HEK293 (cell line): ENCODE data around the gene HOXD10.

Experiments
- ATF2 ChIP-seq: fragments of 450-650 bp; formaldehyde crosslinking; IDR thresholded peaks from 2 replicates; pipeline ENCODE4 v1.5.1; 2016; ENCODE audit warnings: missing biosample characterization, missing genetic modification characterization, low read depth
- GFI1B ChIP-seq: fragments of 450-650 bp; formaldehyde crosslinking; IDR thresholded peaks from 2 replicates; pipeline ENCODE4 v1.5.1; 2016; ENCODE audit warnings: missing biosample characterization, missing genetic modification characterization
- GLI4 ChIP-seq: fragments of 450-650 bp; formaldehyde crosslinking; IDR thresholded peaks from 2 replicates; pipeline ENCODE4 v1.5.1; 2016; ENCODE audit warnings: missing biosample characterization, missing genetic modification characterization
- IKZF3 ChIP-seq: fragments of 450-650 bp; IDR thresholded peaks from 2 replicates; pipeline ENCODE4 v1.5.0; 2018; ENCODE audit warnings: missing biosample characterization, mild to moderate bottlenecking, missing genetic modification characterization, moderate library complexity
- MZF1 ChIP-seq: fragments of 450-650 bp; formaldehyde crosslinking; IDR thresholded peaks from 2 replicates; pipeline ENCODE4 v1.5.1; 2017; ENCODE audit warnings: missing biosample characterization, missing genetic modification characterization, borderline replicate concordance
- PRDM1 ChIP-seq: fragments of 450-650 bp; formaldehyde crosslinking; IDR thresholded peaks from 2 replicates; pipeline ENCODE4; 2016; ENCODE audit warnings: missing biosample characterization, missing genetic modification characterization
- PRDM10 ChIP-seq: fragments of 450-650 bp; formaldehyde crosslinking; IDR thresholded peaks from 2 replicates; pipeline ENCODE4 v1.5.1; 2016; ENCODE audit warnings: missing biosample characterization, missing genetic modification characterization
- RBAK ChIP-seq: fragments of 450-650 bp; formaldehyde crosslinking; IDR thresholded peaks from 2 replicates; pipeline ENCODE4 v1.5.1; 2016; ENCODE audit warnings: missing biosample characterization, missing genetic modification characterization
- ZBTB10 ChIP-seq: fragments of 450-650 bp; formaldehyde crosslinking; IDR thresholded peaks from 2 replicates; pipeline ENCODE4 v1.5.1; 2016; ENCODE audit warnings: missing biosample characterization, missing genetic modification characterization
- ZBTB26 ChIP-seq: fragments of 450-650 bp; formaldehyde crosslinking; optimal IDR thresholded peaks from 2 replicates; pipeline ENCODE3; 2016; ENCODE audit warnings: missing biosample characterization, mild to moderate bottlenecking, missing genetic modification characterization
- ZBTB8A ChIP-seq: fragments of 450-650 bp; formaldehyde crosslinking; IDR thresholded peaks from 2 replicates; pipeline ENCODE4 v1.5.1; 2016; ENCODE audit warnings: missing biosample characterization, missing genetic modification characterization
- ZEB2 ChIP-seq: fragments of 450-650 bp; formaldehyde crosslinking; IDR thresholded peaks from 2 replicates; pipeline ENCODE4 v1.5.1; 2016; ENCODE audit warnings: missing biosample characterization, missing genetic modification characterization
- ZNF157 ChIP-seq: fragments of 450-650 bp; formaldehyde crosslinking; IDR thresholded peaks from 2 replicates; pipeline ENCODE4 v1.5.1; 2016; ENCODE audit warnings: missing biosample characterization, missing genetic modification characterization
- ZNF23 ChIP-seq: fragments of 450-650 bp; formaldehyde crosslinking; IDR thresholded peaks from 2 replicates; pipeline ENCODE4 v1.5.1; 2016; ENCODE audit warnings: missing biosample characterization, missing genetic modification characterization, borderline replicate concordance
- ZNF404 ChIP-seq: fragments of 450-650 bp; formaldehyde crosslinking; IDR thresholded peaks from 2 replicates; pipeline ENCODE4 v1.5.1; 2017; ENCODE audit warnings: missing biosample characterization, missing genetic modification characterization
- ZNF48 ChIP-seq: fragments of 450-650 bp; formaldehyde crosslinking; IDR thresholded peaks from 2 replicates; pipeline ENCODE4 v1.5.1; 2016; ENCODE audit warnings: missing biosample characterization, missing genetic modification characterization
- ZNF514 ChIP-seq: fragments of 450-650 bp; formaldehyde crosslinking; IDR thresholded peaks from 2 replicates; pipeline ENCODE4 v1.5.1; 2016; ENCODE audit warnings: missing biosample characterization, missing genetic modification characterization
- ZNF664 ChIP-seq: fragments of 450-650 bp; formaldehyde crosslinking; IDR thresholded peaks from 2 replicates; pipeline ENCODE4 v1.5.1; 2016; ENCODE audit warnings: missing biosample characterization, missing genetic modification characterization
- ZNF692 ChIP-seq: fragments of 450-650 bp; formaldehyde crosslinking; IDR thresholded peaks from 2 replicates; pipeline ENCODE4 v1.5.1; 2016; ENCODE audit warnings: missing biosample characterization, missing genetic modification characterization
- ZNF791 ChIP-seq: fragments of 450-650 bp; formaldehyde crosslinking; IDR thresholded peaks from 2 replicates; pipeline ENCODE4 v1.5.1; 2016; ENCODE audit warnings: missing biosample characterization, missing genetic modification characterization
- ZSCAN4 ChIP-seq: fragments of 450-650 bp; formaldehyde crosslinking; IDR thresholded peaks from 2 replicates; pipeline ENCODE4 v1.5.1; 2017; ENCODE audit warnings: missing biosample characterization, missing genetic modification characterization
- TF ChIP-seq, protein P1 (sequence below): fragments of 450-650 bp; formaldehyde crosslinking; IDR thresholded peaks from 2 replicates; pipeline ENCODE4 v1.5.1; 2016; ENCODE audit warnings: missing biosample characterization, missing genetic modification characterization
- TF ChIP-seq, protein P2 (sequence below): fragments of 450-650 bp; formaldehyde crosslinking; IDR thresholded peaks from 2 replicates; pipeline ENCODE4 v1.5.1; 2016; ENCODE audit warnings: missing biosample characterization, missing genetic modification characterization

HOXD10 gene

DNA sequence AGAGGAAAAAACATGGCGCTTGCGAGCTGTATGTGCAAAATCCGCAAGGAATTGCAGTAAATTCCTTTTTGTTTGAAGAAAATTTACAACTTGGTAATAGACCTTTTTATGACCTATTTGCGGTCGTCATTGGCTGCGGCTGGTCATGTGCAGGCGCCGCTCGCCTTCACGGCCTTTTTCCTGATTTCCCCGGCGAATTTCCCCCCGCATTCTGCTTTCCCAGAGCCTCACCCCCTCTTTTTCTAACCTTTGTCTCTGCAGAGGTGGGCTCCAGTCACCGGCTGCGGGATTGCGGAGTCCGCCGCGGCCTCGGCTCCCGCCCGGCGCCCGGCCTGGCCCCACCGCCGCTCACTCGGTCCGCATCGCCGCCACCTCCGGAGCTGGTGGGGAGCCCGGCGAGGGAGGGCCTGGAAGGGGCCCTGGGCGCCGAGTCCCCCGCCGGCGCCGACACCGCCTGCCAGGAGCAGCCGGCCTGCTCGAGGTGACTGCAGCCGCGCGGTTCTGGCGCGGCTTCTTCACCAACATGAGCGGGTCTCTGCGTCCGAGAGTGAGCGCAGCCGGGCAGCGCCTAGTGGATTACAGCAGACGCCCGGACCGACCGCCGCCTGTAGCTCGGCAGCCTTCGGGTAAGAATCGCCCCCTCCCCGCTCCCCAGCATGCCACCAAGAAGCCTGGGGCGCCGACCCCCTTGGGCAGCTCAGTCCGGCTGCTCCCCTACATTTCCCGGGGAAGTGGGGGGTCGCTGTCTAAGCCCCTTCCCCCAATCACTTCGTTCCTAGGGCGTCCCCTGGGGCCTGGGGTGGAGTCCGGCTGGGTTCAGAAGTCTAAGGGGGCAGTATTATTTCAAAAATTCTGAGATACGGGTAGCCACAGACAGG is 20.0 kb downstream of the HOXD10 start (continued):
- TF ChIP-seq, protein P1, sequence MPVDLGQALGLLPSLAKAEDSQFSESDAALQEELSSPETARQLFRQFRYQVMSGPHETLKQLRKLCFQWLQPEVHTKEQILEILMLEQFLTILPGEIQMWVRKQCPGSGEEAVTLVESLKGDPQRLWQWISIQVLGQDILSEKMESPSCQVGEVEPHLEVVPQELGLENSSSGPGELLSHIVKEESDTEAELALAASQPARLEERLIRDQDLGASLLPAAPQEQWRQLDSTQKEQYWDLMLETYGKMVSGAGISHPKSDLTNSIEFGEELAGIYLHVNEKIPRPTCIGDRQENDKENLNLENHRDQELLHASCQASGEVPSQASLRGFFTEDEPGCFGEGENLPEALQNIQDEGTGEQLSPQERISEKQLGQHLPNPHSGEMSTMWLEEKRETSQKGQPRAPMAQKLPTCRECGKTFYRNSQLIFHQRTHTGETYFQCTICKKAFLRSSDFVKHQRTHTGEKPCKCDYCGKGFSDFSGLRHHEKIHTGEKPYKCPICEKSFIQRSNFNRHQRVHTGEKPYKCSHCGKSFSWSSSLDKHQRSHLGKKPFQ (tag by site-specific recombination) = no peak
- TF ChIP-seq MZF1 (no peak), ZBTB26 (tag by site-specific recombination) (peak; percentile 37), ATF2 (tag by site-specific recombination) (no peak), ZBTB10 (tag by site-specific recombination) (peak; percentile 78; the same call in 1 of the 2 replicates), GFI1B (tag by site-specific recombination) (0 out of 2 replicates have a peak, but pooled peaks have one; percentile 2), ZNF157 (tag by site-specific recombination) (no peak), PRDM10 (tag by site-specific recombination) (peak; percentile 64), PRDM1 (tag by site-specific recombination) (peak; percentile 68), ZNF791 (no peak), ZSCAN4 (tag by site-specific recombination) (no peak), ZNF404 (no peak), GLI4 (tag by site-specific recombination) (no peak; the same call in 1 of the 2 replicates), ZBTB8A (tag by site-specific recombination) (no peak), ZNF692 (tag by site-specific recombination) (peak; percentile 42), ZNF664 (no peak), ZEB2 (tag by site-specific recombination) (0 out of 2 replicates have a peak, but pooled peaks have one; percentile 3), IKZF3 (tag by site-specific recombination) (peak; percentile 79), ZNF514 (tag by site-specific recombination) (no peak), ZNF48 (tag by site-specific recombination) (no peak), ZNF23 (tag by site-specific recombination) (no peak), RBAK (no peak)
- TF ChIP-seq, protein P2, sequence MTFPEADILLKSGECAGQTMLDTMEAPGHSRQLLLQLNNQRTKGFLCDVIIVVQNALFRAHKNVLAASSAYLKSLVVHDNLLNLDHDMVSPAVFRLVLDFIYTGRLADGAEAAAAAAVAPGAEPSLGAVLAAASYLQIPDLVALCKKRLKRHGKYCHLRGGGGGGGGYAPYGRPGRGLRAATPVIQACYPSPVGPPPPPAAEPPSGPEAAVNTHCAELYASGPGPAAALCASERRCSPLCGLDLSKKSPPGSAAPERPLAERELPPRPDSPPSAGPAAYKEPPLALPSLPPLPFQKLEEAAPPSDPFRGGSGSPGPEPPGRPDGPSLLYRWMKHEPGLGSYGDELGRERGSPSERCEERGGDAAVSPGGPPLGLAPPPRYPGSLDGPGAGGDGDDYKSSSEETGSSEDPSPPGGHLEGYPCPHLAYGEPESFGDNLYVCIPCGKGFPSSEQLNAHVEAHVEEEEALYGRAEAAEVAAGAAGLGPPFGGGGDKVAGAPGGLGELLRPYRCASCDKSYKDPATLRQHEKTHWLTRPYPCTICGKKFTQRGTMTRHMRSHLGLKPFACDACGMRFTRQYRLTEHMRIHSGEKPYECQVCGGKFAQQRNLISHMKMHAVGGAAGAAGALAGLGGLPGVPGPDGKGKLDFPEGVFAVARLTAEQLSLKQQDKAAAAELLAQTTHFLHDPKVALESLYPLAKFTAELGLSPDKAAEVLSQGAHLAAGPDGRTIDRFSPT = no peak
